ENCODE measurements around the gene PDE10A.

DNA sequence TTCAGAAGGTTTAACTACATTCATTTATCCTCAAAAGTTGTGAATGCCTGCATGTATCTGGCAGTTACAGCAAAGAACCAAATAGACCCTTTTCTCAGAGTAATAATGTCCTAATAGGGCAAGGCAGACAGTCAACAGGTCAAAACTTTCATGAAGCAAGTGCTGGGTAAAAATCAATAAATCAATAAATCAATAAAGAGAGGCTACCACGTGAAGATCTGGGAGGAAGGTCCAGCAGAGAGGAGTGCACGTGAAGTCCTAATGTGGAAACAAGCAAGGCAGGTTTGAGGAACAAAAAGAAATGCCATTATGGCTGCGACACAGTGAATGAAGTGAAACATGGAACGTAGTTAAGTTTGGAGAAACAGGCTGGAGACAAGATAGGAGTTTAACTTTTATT, 317.3 kb downstream of the PDE10A start:
- TF ChIP-seq FOXJ3 (CRISPR knock-in tag; IDR thresholded peaks at IDR 0.05; ENCODE audit: borderline replicate concordance) (no peak), ZBTB1 (CRISPR knock-in tag; IDR thresholded peaks at IDR 0.05; ENCODE audit: borderline replicate concordance) (no peak), CHD4 (IDR thresholded peaks at IDR 0.05; ENCODE audit: borderline replicate concordance, low read length) (no peak)

Data from HepG2 (cell line).